HCT116 (cell line): ENCODE results near the gene LIMK2. TPM values are rescaled to one million over a fixed set of nuclear protein-coding genes. Genes with fewer than 3 reads are reported as not detected.

Source experiments
- ATAC-seq: fragments of 200-7000 bp; cut with Tn5 transposase; 2 replicates; pipeline ENCODE4 v1.9.1; 2020; ENCODE audit warnings: mild to moderate bottlenecking, moderate library complexity
- BruUV-seq: library from RNA; stranded (reverse); fragments of 400-500 nt; replicated peaks from 2 replicates; lab custom pipeline; 2021; lab: Mats Ljungman, UMichigan
- CTCF ChIA-PET: fragments of 300-600 bp; sonication (Branson Sonifier 250); formaldehyde crosslinking; loops from one replicate; lab custom pipeline; 2021; ENCODE audit warnings: antibody characterized with exemption; lab: Charles Lee
- POLR2A ChIA-PET: fragments of 300-600, 350-600 bp; sonication (Branson Sonifier 250); formaldehyde crosslinking; loops from one replicate; lab custom pipeline; 2021; ENCODE audit warnings: antibody characterized with exemption; lab: Charles Lee
- RAD21 ChIA-PET, 2 experiments: fragments of 300-600 bp; sonication (Branson Sonifier 250); formaldehyde crosslinking; loops; one replicate each; lab custom pipeline; 2023; ENCODE audit warnings: low total read pairs in 2 of 2; ENCODE audit not compliant: uncharacterized antibody in 2 of 2, unreplicated experiment in 2 of 2, low non-redundant PET in 1 of 2; lab: Charles Lee
- DNase-seq: peaks from one replicate; pipeline ENCODE4 v3.0.0-alpha.2; 2010; ENCODE audit warnings: low read depth, low spot score
- H2AFZ ChIP-seq: fragments of 200-600 bp; shearing (Covaris generic), sonication (generic); 2 replicates; pipeline ENCODE4 v1.6.1; 2017; ENCODE audit warnings: low read depth, mixed run types, mixed read lengths, antibody characterized with exemption, low read length; ENCODE audit not compliant: poor library complexity, severe bottlenecking
- H3K27ac ChIP-seq: 2 replicates; pipeline ENCODE4 v1.5.1; 2012; ENCODE audit warnings: low read depth, low read length
- H3K27me3 ChIP-seq: fragments of 200-600 bp; sonication (generic); 2 replicates; pipeline ENCODE4 v1.6.1; 2016; ENCODE audit warnings: mixed run types, low read length, mixed read lengths; ENCODE audit not compliant: insufficient read depth
- H3K36me3 ChIP-seq, 2 experiments: fragments of 200-500 bp in 1 of 2; fragments of 200-600 bp in 1 of 2; sonication (Bioruptor generic) in 1 of 2; sonication (generic) in 1 of 2; 2 replicates each; pipeline versions ENCODE4 v1.5.1 to v1.6.1; 2014 to 2016; ENCODE audit warnings: low read length in 2 of 2, inconsistent platforms in 1 of 2, mixed read lengths in 1 of 2, mixed run types in 1 of 2; ENCODE audit not compliant: insufficient read depth in 2 of 2, control insufficient read depth in 1 of 2
- H3K4me1 ChIP-seq, 2 experiments: fragments of 200-600 bp in 1 of 2; sonication (generic) in 1 of 2; 2 replicates each; pipeline versions ENCODE4 v1.5.1 to v1.6.1; 2012 to 2017; ENCODE audit warnings: low read length in 2 of 2, inconsistent platforms in 1 of 2, mild to moderate bottlenecking in 1 of 2, mixed read lengths in 1 of 2, mixed run types in 1 of 2, moderate library complexity in 1 of 2; ENCODE audit not compliant: insufficient read depth in 2 of 2, control insufficient read depth in 1 of 2
- H3K4me2 ChIP-seq: fragments of 200-600 bp; sonication (generic); 2 replicates; pipeline ENCODE4 v1.6.1; 2017; ENCODE audit warnings: mixed run types, low read length, mixed read lengths
- H3K4me3 ChIP-seq, 2 experiments: fragments of 200-600 bp in 1 of 2; sonication (generic) in 1 of 2; replicated peaks in 1 of 2; 2 replicates each; pipeline ENCODE4 v1.5.1; 2011 to 2016; ENCODE audit warnings: low read length in 2 of 2, control low read depth in 1 of 2, low read depth in 1 of 2, mild to moderate bottlenecking in 1 of 2, mixed read lengths in 1 of 2, mixed run types in 1 of 2
- H3K79me2 ChIP-seq: fragments of 200-600 bp; sonication (generic); 2 replicates; pipeline ENCODE4 v1.6.1; 2017; ENCODE audit warnings: mild to moderate bottlenecking, mixed run types, low read length, moderate library complexity, mixed read lengths; ENCODE audit not compliant: insufficient read depth
- H3K9ac ChIP-seq: fragments of 200-600 bp; sonication (generic); 2 replicates; pipeline ENCODE4 v1.6.1; 2016; ENCODE audit warnings: low read length, mixed read lengths
- H3K9me2 ChIP-seq: fragments of 200-600 bp; sonication (generic), shearing (Covaris generic); 2 replicates; pipeline ENCODE4 v1.6.1; 2017; ENCODE audit warnings: mixed run types, mild to moderate bottlenecking, moderate library complexity; ENCODE audit not compliant: insufficient read depth
- H3K9me3 ChIP-seq, 2 experiments: fragments of 200-500 bp in 1 of 2; fragments of 200-600 bp in 1 of 2; sonication (Bioruptor generic) in 1 of 2; sonication (generic) in 1 of 2; 2 replicates each; pipeline ENCODE4 v1.6.1; 2014 to 2017; ENCODE audit warnings: low read length in 2 of 2, mixed read lengths in 2 of 2, inconsistent platforms in 1 of 2, low read depth in 1 of 2, mild to moderate bottlenecking in 1 of 2, mixed run types in 1 of 2, moderate library complexity in 1 of 2; ENCODE audit not compliant: control insufficient read depth in 1 of 2, insufficient read depth in 1 of 2
- H4K20me1 ChIP-seq: fragments of 200-600 bp; sonication (generic), shearing (Covaris generic); 2 replicates; pipeline ENCODE4 v1.6.1; 2017; ENCODE audit warnings: mixed run types, mild to moderate bottlenecking, moderate library complexity; ENCODE audit not compliant: insufficient read depth
- CEBPB ChIP-seq: IDR thresholded peaks from 2 replicates; pipeline ENCODE4 v1.6.1; 2012; ENCODE audit warnings: low read depth
- EZH2 ChIP-seq: fragments of 200-600 bp; sonication (generic); IDR thresholded peaks from 2 replicates; pipeline ENCODE4 v1.6.1; 2017; ENCODE audit warnings: antibody characterized with exemption, mixed run types
- FOSL1 ChIP-seq: IDR thresholded peaks from 2 replicates; pipeline ENCODE4 v1.6.1; 2012; ENCODE audit warnings: low read depth
- SRF ChIP-seq: IDR thresholded peaks from 2 replicates; pipeline ENCODE4 v1.6.1; 2012; ENCODE audit warnings: low read depth
- ZFX ChIP-seq: fragments of 450-650 bp; IDR thresholded peaks from 2 replicates; pipeline ENCODE4 v1.6.1; 2017
- intact Hi-C: fragments of 100-400 bp; cut with micrococcal nuclease; formaldehyde crosslinking; loops from 2 replicates; pipeline ENCODE4 v1.10.0; 2022
- total RNA-seq: library from RNA; stranded (reverse); gene quantifications from one replicate; pipeline ENCODE4 v1.2.1, GENCODE V29; 2021; ENCODE audit not compliant: unreplicated experiment

LIMK2 gene
- total RNA-seq, 1 experiment from 2014 or later = 21.9 TPM

DNA sequence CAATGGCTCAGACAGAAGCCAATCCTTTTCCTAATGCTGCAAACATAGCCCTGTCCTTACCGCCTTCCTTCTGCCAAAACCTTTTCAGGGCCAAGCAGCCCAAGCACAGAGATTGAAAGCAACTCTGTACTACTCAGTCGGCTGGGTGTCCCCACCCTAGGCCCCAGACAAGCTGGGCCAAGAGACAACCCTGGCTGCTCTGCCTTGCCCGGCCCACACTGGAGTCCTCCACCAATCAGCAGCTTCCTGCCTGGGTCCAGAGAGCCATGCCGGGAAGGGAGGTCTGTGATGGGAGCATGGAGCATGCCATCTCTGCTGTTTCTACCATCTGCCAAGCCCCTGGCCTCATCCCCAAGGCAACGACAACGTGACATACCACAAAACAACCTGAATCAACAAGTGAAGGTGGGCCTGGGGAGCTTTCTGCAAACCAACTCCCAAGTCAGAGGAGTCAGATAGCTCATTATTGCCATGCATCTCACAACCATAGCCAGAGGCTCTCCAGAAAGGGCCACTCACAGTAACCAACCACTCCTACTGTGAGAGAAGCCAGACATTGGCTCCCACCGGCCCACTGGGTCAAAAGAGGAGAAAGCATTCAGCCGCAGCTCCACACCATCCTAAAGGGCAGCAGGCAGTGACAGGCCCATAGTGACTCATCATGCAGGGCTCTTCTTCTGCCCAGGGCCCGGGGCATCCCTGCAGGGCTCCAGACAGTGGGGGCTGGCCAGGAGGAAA is 115.9 kb downstream of the LIMK2 start:
- TF ChIP-seq ZFX = no peak
- TF ChIP-seq FOSL1 = no peak
- no peak for TF ChIP-seq CEBPB
- ChIA-PET CTCF (interaction anchor here (1.4 kb wide), 1 partner anchor 15 kb away, joined by 6 read pairs; no protein-coding TSS in a partner anchor), RAD21 (no interaction called here), POLR2A (no interaction called here)
- no peaks in the 10 kb centered on the region for H3K4me1 ChIP-seq
- BruUV-seq = no TSS peak
- H3K4me3 ChIP-seq = no peak overlapping the region
- no peaks in the 10 kb centered on the region for H3K9me3 ChIP-seq
- H2AFZ ChIP-seq = no peak overlapping the region
- H3K4me2 ChIP-seq = no peak overlapping the region
- H3K9me2 ChIP-seq = no peaks in the 10 kb centered on the region
- DNase-seq (no peak), ATAC-seq (no peak; the same call in 1 of the 2 replicates)
- H3K79me2 ChIP-seq = no peaks in the 10 kb centered on the region
- no peaks in the 10 kb centered on the region for H3K27me3 ChIP-seq
- peaks cover 26 to 31% of the 10 kb centered on the region in 2 experiments; a peak in 3 of 4 replicates for H3K36me3 ChIP-seq
- H4K20me1 ChIP-seq = no peaks in the 10 kb centered on the region
- no peak overlapping the region for H3K27ac ChIP-seq
- intact Hi-C loops = no loop called here
- no peak overlapping the region for H3K9ac ChIP-seq

DNA sequence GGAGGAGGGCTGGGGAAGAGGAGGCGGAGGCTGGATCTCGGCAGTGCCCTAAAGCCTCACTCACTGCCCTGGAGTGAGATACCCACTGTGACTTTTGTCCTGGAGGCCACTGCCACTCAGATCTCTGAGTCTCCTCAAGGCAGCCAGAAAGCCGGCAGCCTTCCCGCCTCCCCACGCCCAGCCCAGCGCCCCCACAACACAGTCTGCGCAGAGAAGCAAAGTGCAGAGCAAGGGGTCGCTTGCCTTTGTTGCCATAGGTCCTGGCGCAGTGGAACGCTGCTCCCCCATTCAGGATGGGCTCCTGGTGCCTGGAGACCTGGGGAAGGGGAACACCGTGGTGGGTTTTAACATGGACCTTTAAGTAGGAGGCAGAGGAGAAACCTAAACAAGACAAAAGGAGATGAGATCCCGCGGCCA is 116.5 kb downstream of the LIMK2 start:
- Histone ChIP-seq H4K20me1 (no peaks in the 10 kb centered on the region), H3K27me3 (no peaks in the 10 kb centered on the region), H3K4me2 (no peak overlapping the region), H3K9ac (no peak overlapping the region), H3K9me2 (no peaks in the 10 kb centered on the region), H3K79me2 (no peaks in the 10 kb centered on the region), H3K4me3 (no peak overlapping the region), H3K36me3 (peaks cover 30 to 31% of the 10 kb centered on the region in 2 experiments; a peak in 3 of 4 replicates), H2AFZ (no peak overlapping the region), H3K4me1 (no peaks in the 10 kb centered on the region), H3K9me3 (no peaks in the 10 kb centered on the region), H3K27ac (no peak overlapping the region; the same call in 1 of the 2 replicates)
- ChIA-PET RAD21 (no interaction called here), CTCF (no interaction called here), POLR2A (no interaction called here)
- intact Hi-C loops = no loop called here
- TF ChIP-seq SRF = no peak
- no peak for TF ChIP-seq EZH2
- TF ChIP-seq CEBPB = no peak
- BruUV-seq = no TSS peak
- no peak for DNase-seq
- no peak for ATAC-seq
